HepG2 (cell line): Measurements from ENCODE around the gene TEC. TPM values are rescaled to one million over a fixed set of nuclear protein-coding genes. Genes with fewer than 3 reads are reported as not detected.

Source experiments
- ATAC-seq: fragments of 200-7000 bp; cut with Tn5 transposase; 3 replicates; pipeline ENCODE4 v1.9.1; 2020; ENCODE audit warnings: mild to moderate bottlenecking, moderate library complexity
- BruUV-seq: library from RNA; stranded (reverse); fragments of 400-500 nt; replicated peaks from 2 replicates; lab custom pipeline; 2021; lab: Mats Ljungman, UMichigan
- CTCF ChIA-PET: fragments of 300-600 bp; formaldehyde crosslinking; extraction: SDS; loops from one replicate; lab custom pipeline; 2021; ENCODE audit warnings: low total read pairs, inconsistent platforms, low intra/inter-chr PET ratio; lab: Yijun Ruan, JAX
- POLR2A ChIA-PET: fragments of 350-600 bp; sonication (Branson Sonifier 250); formaldehyde crosslinking; loops from one replicate; lab custom pipeline; 2020; ENCODE audit warnings: antibody characterized with exemption, inconsistent platforms; lab: Yijun Ruan, JAX
- DNase-seq: peaks from one replicate; pipeline ENCODE4 v3.0.0-alpha.2; 2015; ENCODE audit warnings: low spot score
- FAIRE-seq: peaks from 3 replicates; lab custom pipeline; 2011; peaks lifted over from hg19 to GRCh38; lab: Jason Lieb, UNC
- H2AFZ ChIP-seq: one replicate; pipeline ENCODE4 v1.6.1; 2011; ENCODE audit warnings: low read length, inconsistent platforms
- H3K27ac ChIP-seq: fragments of 300-600 bp; 3 replicates; pipeline ENCODE4 v1.8.0; 2011; ENCODE audit warnings: mixed run types, mild to moderate bottlenecking, mixed read lengths, low read length, inconsistent platforms; ENCODE audit not compliant: insufficient read depth; ENCODE audit errors: extremely low read length
- H3K27me3 ChIP-seq, 2 experiments: fragments of 200-600 bp in 1 of 2; 2 replicates in 1 of 2; 3 replicates in 1 of 2; pipeline versions ENCODE4 v1.6.0 to v1.8.0; 2011; ENCODE audit warnings: low read length in 2 of 2, mild to moderate bottlenecking in 2 of 2, moderate library complexity in 2 of 2, inconsistent platforms in 1 of 2; ENCODE audit not compliant: insufficient read depth in 2 of 2, control insufficient read depth in 1 of 2
- H3K36me3 ChIP-seq, 2 experiments: fragments of 200-600 bp in 1 of 2; replicated peaks in 1 of 2; 2 replicates in 1 of 2; 3 replicates in 1 of 2; pipeline versions ENCODE4 v1.5.1 to v1.8.0; 2011; ENCODE audit warnings: low read length in 2 of 2, inconsistent platforms in 1 of 2; ENCODE audit not compliant: insufficient read depth in 2 of 2, control insufficient read depth in 1 of 2
- H3K4me1 ChIP-seq: 2 replicates; pipeline ENCODE4 v1.5.1; 2012; ENCODE audit warnings: low read length, inconsistent platforms; ENCODE audit not compliant: insufficient read depth
- H3K4me2 ChIP-seq: 2 replicates; pipeline ENCODE4 v1.6.0; 2011; ENCODE audit warnings: low read depth, low read length, inconsistent platforms
- H3K4me3 ChIP-seq, 3 experiments: fragments of 200-600 bp in 1 of 3; sonication (generic), shearing (Covaris generic) in 1 of 3; replicated peaks in 1 of 3; 2 replicates each; pipeline ENCODE4 v1.5.1; 2011 to 2016; ENCODE audit warnings: low read length in 3 of 3, inconsistent platforms in 2 of 3, low read depth in 2 of 3, mild to moderate bottlenecking in 2 of 3, control low read depth in 1 of 3, mixed read lengths in 1 of 3; ENCODE audit not compliant: insufficient read depth in 1 of 3
- H3K79me2 ChIP-seq: one replicate; pipeline ENCODE4 v1.6.1; 2011; ENCODE audit warnings: low read length, inconsistent platforms; ENCODE audit not compliant: insufficient read depth
- H3K9ac ChIP-seq: 2 replicates; pipeline ENCODE4 v1.6.0; 2011; ENCODE audit warnings: mild to moderate bottlenecking, low read depth, low read length, inconsistent platforms; ENCODE audit not compliant: insufficient read depth
- H3K9me3 ChIP-seq: 2 replicates; pipeline ENCODE4 v1.5.1; 2012; ENCODE audit warnings: mild to moderate bottlenecking, low read length
- H4K20me1 ChIP-seq: 2 replicates; pipeline ENCODE4 v1.6.0; 2011; ENCODE audit warnings: inconsistent platforms, mild to moderate bottlenecking, low read length, moderate library complexity; ENCODE audit not compliant: insufficient read depth
- ATF6 ChIP-seq: sonication (generic); formaldehyde crosslinking; conservative IDR thresholded peaks from 2 replicates; pipeline ENCODE4 v1.4.0; 2020; ENCODE audit warnings: missing genetic modification reagents
- ATF7 ChIP-seq, 2 experiments: fragments of 450-650 bp in 1 of 2; sonication (generic) in 1 of 2; formaldehyde crosslinking in 1 of 2; IDR thresholded peaks; 2 replicates each; pipeline versions ENCODE4 v1.4.0 to v1.6.1; 2016 to 2020; ENCODE audit warnings: antibody characterized with exemption in 1 of 2, mild to moderate bottlenecking in 1 of 2, missing genetic modification reagents in 1 of 2
- MZF1 ChIP-seq: sonication (generic); formaldehyde crosslinking; IDR thresholded peaks from 2 replicates; pipeline ENCODE4 v1.8.1; 2023; ENCODE audit warnings: mild to moderate bottlenecking, missing genetic modification reagents, borderline replicate concordance
- NFAT5 ChIP-seq: sonication (generic); formaldehyde crosslinking; IDR thresholded peaks from 2 replicates; pipeline ENCODE4 v1.4.0; 2020; ENCODE audit warnings: missing genetic modification reagents
- RNF2 ChIP-seq: fragments of 450-650 bp; conservative IDR thresholded peaks from 2 replicates; pipeline ENCODE4 v1.6.1; 2016; ENCODE audit warnings: low read depth
- SMAD3 ChIP-seq: sonication (generic); formaldehyde crosslinking; IDR thresholded peaks from 2 replicates; pipeline ENCODE4 v1.4.0; 2020; ENCODE audit warnings: missing genetic modification reagents
- SMC3 ChIP-seq: IDR thresholded peaks from 2 replicates; pipeline ENCODE4 v1.6.1; 2011; ENCODE audit warnings: low read length, improper control_type of control experiment
- STAT6 ChIP-seq: sonication (generic); formaldehyde crosslinking; IDR thresholded peaks from 2 replicates; pipeline ENCODE4 v1.4.0; 2020; ENCODE audit warnings: missing genetic modification reagents, mild to moderate bottlenecking, borderline replicate concordance
- TEAD2 ChIP-seq: sonication (generic); formaldehyde crosslinking; IDR thresholded peaks from 2 replicates; pipeline ENCODE4 v1.9.0; 2021; ENCODE audit warnings: missing genetic modification reagents
- THAP7 ChIP-seq: sonication (generic); formaldehyde crosslinking; IDR thresholded peaks from 2 replicates; pipeline ENCODE4 v1.8.1; 2023; ENCODE audit warnings: mild to moderate bottlenecking, missing genetic modification reagents
- ZFX ChIP-seq: sonication (generic); formaldehyde crosslinking; IDR thresholded peaks from 2 replicates; pipeline ENCODE4 v1.4.0; 2020; ENCODE audit warnings: mild to moderate bottlenecking, low read depth, missing genetic modification reagents, moderate library complexity
- ZNF230 ChIP-seq: sonication (generic); formaldehyde crosslinking; IDR thresholded peaks from 2 replicates; pipeline ENCODE4 v1.4.0; 2020; ENCODE audit warnings: mild to moderate bottlenecking, missing genetic modification reagents
- ZNF468 ChIP-seq: sonication (generic); formaldehyde crosslinking; IDR thresholded peaks from 2 replicates; pipeline ENCODE4 v1.8.0; 2022; ENCODE audit warnings: mild to moderate bottlenecking, moderate library complexity, missing genetic modification reagents
- ZNF83 ChIP-seq: sonication (generic); formaldehyde crosslinking; IDR thresholded peaks from 2 replicates; pipeline ENCODE4 v1.4.0; 2020; ENCODE audit warnings: missing genetic modification reagents, mild to moderate bottlenecking, borderline replicate concordance
- in situ Hi-C: cut with HindIII; loops from 2 replicates; pipeline ENCODE4 v1.10.0; 2017; ENCODE audit warnings: low pct_unique_long_range_greater_than_20kb; ENCODE audit not compliant: extremely low pct_ligation_motif_present
- intact Hi-C: fragments of 100-400 bp; cut with micrococcal nuclease; formaldehyde crosslinking; loops from one replicate; pipeline ENCODE4 v1.10.0; 2022; ENCODE audit not compliant: unreplicated experiment
- polyA plus RNA-seq, 8 experiments: library from polyadenylated mRNA; depleted of rRNA in 3 of 8; stranded (reverse) in 7 of 8; unstranded in 1 of 8; fragments of >200 nt; fragmentation: Illumina TruSeq in 4 of 8; extraction: Trizol in 4 of 8; gene quantifications; 2 replicates each; pipeline versions ENCODE4 v1.2.1 to v1.2.3, GENCODE V29; 2011 to 2016; ENCODE audit warnings: low read depth in 4 of 8, missing spikeins in 1 of 8, mixed read lengths in 1 of 8; ENCODE audit not compliant: insufficient read depth in 1 of 8
- total RNA-seq, 5 experiments: library from RNA; depleted of rRNA; stranded (reverse); fragments of >200 nt; fragmentation: Illumina TruSeq; extraction: Trizol; gene quantifications; 2 replicates each; pipeline ENCODE4 v1.2.3, GENCODE V29; 2016; ENCODE audit warnings: low read depth in 1 of 5

Gene TEC
- total and polyA plus RNA-seq, 2 of the 13 experiments (the other 11 are each of a cell fraction or from before 2014, with no cell fraction given), result 0.05 to 0.20 TPM

GRCh38 chr4:48295116-48295515 lies 25.5 kb upstream of the TEC start:
- Histone ChIP-seq H3K4me1 (no peaks in the 10 kb centered on the region), H3K36me3 (no peaks in the 10 kb centered on the region), H3K27ac (no peak overlapping the region), H2AFZ (no peak overlapping the region), H3K27me3 (no peaks in the 10 kb centered on the region), H4K20me1 (no peaks in the 10 kb centered on the region), H3K9me3 (no peaks in the 10 kb centered on the region), H3K4me2 (no peak overlapping the region), H3K9ac (no peak overlapping the region), H3K4me3 (no peak overlapping the region), H3K79me2 (no peaks in the 10 kb centered on the region)
- CTCF ChIA-PET, result no interaction called here
- ATAC-seq (no peak), DNase-seq (no peak), FAIRE-seq (no peak)
- BruUV-seq, result no TSS peak
- POLR2A ChIA-PET, result no interaction called here
- in situ Hi-C loops (no loop called here), intact Hi-C loops (no loop called here)
- no peak for TF ChIP-seq ZNF468 (CRISPR knock-in tag)
- TF ChIP-seq NFAT5 (CRISPR knock-in tag), result no peak
- TF ChIP-seq TEAD2, result no peak
- TF ChIP-seq SMC3, result no peak
- TF ChIP-seq RNF2, result no peak
- no peak for TF ChIP-seq ATF7 (IDR thresholded peaks at IDR 0.05)
- TF ChIP-seq ATF7 (CRISPR knock-in tag; IDR thresholded peaks at IDR 0.05), result no peak
- TF ChIP-seq ATF6 (CRISPR knock-in tag), result no peak
- no peak for TF ChIP-seq MZF1 (CRISPR knock-in tag)
- no peak for TF ChIP-seq ZNF230 (CRISPR knock-in tag)
- TF ChIP-seq ZFX, result no peak
- no peak for TF ChIP-seq SMAD3 (CRISPR knock-in tag)
- no peak for TF ChIP-seq THAP7 (CRISPR knock-in tag)
- no peak for TF ChIP-seq ZNF83 (CRISPR knock-in tag)
- TF ChIP-seq STAT6, result no peak
